Activated CD8-positive, alpha-beta T cell treated with anti-CD3 and anti-CD28 coated beads for 36 hours (primary cell): ENCODE data around the gene PDIA2. TPM values are rescaled to one million over a fixed set of nuclear protein-coding genes. Genes with fewer than 3 reads are reported as not detected.

Experiments
- ATAC-seq: fragments of 200-7000 bp; cut with Tn5 transposase; one replicate; pipeline ENCODE4 v1.10.0; 2021; ENCODE audit warnings: mild to moderate bottlenecking, moderate library complexity
- CTCF ChIA-PET: fragments of 350-600 bp; sonication (Branson Sonifier 250); formaldehyde crosslinking; loops from one replicate; lab custom pipeline; 2021; ENCODE audit warnings: antibody characterized with exemption; lab: Charles Lee
- POLR2A ChIA-PET: fragments of 350-600 bp; sonication (Branson Sonifier 250); formaldehyde crosslinking; loops from one replicate; lab custom pipeline; 2021; ENCODE audit warnings: antibody characterized with exemption; lab: Charles Lee
- DNase-seq: peaks from one replicate; pipeline ENCODE4 v3.0.0-alpha.2; 2020
- H3K27ac Mint-ChIP-seq: one replicate; pipeline ENCODE4 v1.8.0; 2021; ENCODE audit warnings: mild to moderate bottlenecking, mixed read lengths
- H3K27me3 Mint-ChIP-seq: one replicate; pipeline ENCODE4 v1.8.0; 2021; ENCODE audit warnings: mixed read lengths
- H3K36me3 Mint-ChIP-seq: one replicate; pipeline ENCODE4 v1.8.0; 2021; ENCODE audit warnings: low read depth, mixed read lengths
- H3K4me1 Mint-ChIP-seq: one replicate; pipeline ENCODE4 v1.8.0; 2021; ENCODE audit warnings: low read depth, mixed read lengths
- H3K4me3 Mint-ChIP-seq: one replicate; pipeline ENCODE4 v1.8.0; 2021; ENCODE audit warnings: mild to moderate bottlenecking, moderate library complexity, mixed read lengths
- H3K9me3 Mint-ChIP-seq: one replicate; pipeline ENCODE4 v1.8.0; 2021; ENCODE audit warnings: mixed read lengths
- CTCF ChIP-seq: fragments of 200-600 bp; IDR thresholded peaks from one replicate; pipeline ENCODE4 v1.8.0; 2022; ENCODE audit warnings: antibody characterized with exemption, mild to moderate bottlenecking
- intact Hi-C: fragments of 100-400 bp; cut with micrococcal nuclease; formaldehyde crosslinking; loops from one replicate; pipeline ENCODE4 v1.10.0; 2022
- total RNA-seq, 2 experiments: library from RNA; stranded (reverse); gene quantifications; one replicate each; pipeline ENCODE4 v1.2.3, GENCODE V29; 2021

PDIA2 gene
- total RNA-seq, 2 experiments from 2014 or later: not detected

- ChIA-PET POLR2A (no interaction called here), CTCF (interaction anchor here (0.6 to 1.4 kb wide), 5 partner anchors 12 to 225 kb away, joined by 3 to 5 read pairs (median 3); no protein-coding TSS in a partner anchor)
- Mint-ChIP-seq H3K36me3 (peaks cover 10% of the 10 kb centered on the region), H3K4me1 (peaks cover 46% of the 10 kb centered on the region), H3K27me3 (no peaks in the 10 kb centered on the region), H3K27ac (no peak overlapping the region), H3K9me3 (no peaks in the 10 kb centered on the region), H3K4me3 (no peak overlapping the region)
- DNase-seq (no peak), ATAC-seq (no peak)
- intact Hi-C loops: loop anchor here (5.0 kb wide), 1 partner anchor 84 kb away; no protein-coding TSS in a partner anchor
- TF ChIP-seq CTCF: no peak
Observed at GRCh38 chr16:321532-321931, 38.6 kb downstream of the PDIA2 start.

GRCh38 chr16:322476-323143, 39.6 kb downstream of the PDIA2 start:
- TF ChIP-seq CTCF: no peak
- Mint-ChIP-seq H3K9me3 (no peaks in the 10 kb centered on the region), H3K36me3 (peaks cover 10% of the 10 kb centered on the region), H3K27ac (no peak overlapping the region), H3K4me1 (peaks cover 54% of the 10 kb centered on the region), H3K27me3 (no peaks in the 10 kb centered on the region), H3K4me3 (no peak overlapping the region)
- ATAC-seq: no peak
- intact Hi-C loops: loop anchor here (5.0 kb wide), 1 partner anchor 85 kb away; no protein-coding TSS in a partner anchor
- ChIA-PET CTCF (no interaction called here), POLR2A (interaction anchor here (0.5 to 1.1 kb wide), 3 partner anchors 13 to 101 kb away, joined by 3 read pairs; no protein-coding TSS in a partner anchor)
- no peak for DNase-seq

- ChIA-PET POLR2A (interaction anchor here (0.8 to 1.4 kb wide), 2 partner anchors 27 to 70 kb away, joined by 3 to 4 read pairs; no protein-coding TSS in a partner anchor), CTCF (interaction anchor here (0.7 kb wide), 1 partner anchor 228 kb away, joined by 3 read pairs; no protein-coding TSS in a partner anchor)
- H3K36me3 Mint-ChIP-seq: peaks cover 8% of the 10 kb centered on the region
- H3K4me1 Mint-ChIP-seq: peaks cover 52% of the 10 kb centered on the region
- intact Hi-C loops: loop anchor here (5.0 kb wide), 1 partner anchor 87 kb away; no protein-coding TSS in a partner anchor
- no peak overlapping the region for H3K4me3 Mint-ChIP-seq
- no peaks in the 10 kb centered on the region for H3K9me3 Mint-ChIP-seq
- TF ChIP-seq CTCF: no peak
- DNase-seq: no peak
- no peak overlapping the region for H3K27ac Mint-ChIP-seq
- no peaks in the 10 kb centered on the region for H3K27me3 Mint-ChIP-seq
- ATAC-seq: no peak
Observed at GRCh38 chr16:324201-324450, 41.2 kb downstream of the PDIA2 start.

- intact Hi-C loops: loop anchor here (5.0 kb wide), 1 partner anchor 87 kb away; no protein-coding TSS in a partner anchor
- Mint-ChIP-seq H3K36me3 (peaks cover 6% of the 10 kb centered on the region), H3K27me3 (no peaks in the 10 kb centered on the region), H3K4me3 (peak overlapping the region; percentile 61), H3K9me3 (no peaks in the 10 kb centered on the region), H3K27ac (peak overlapping the region; percentile 64), H3K4me1 (peaks cover 48% of the 10 kb centered on the region)
- TF ChIP-seq CTCF: no peak
- ChIA-PET CTCF (interaction anchor here (0.6 to 0.7 kb wide), 2 partner anchors 67 to 228 kb away, joined by 3 read pairs; no protein-coding TSS in a partner anchor), POLR2A (interaction anchor here (0.8 to 1.4 kb wide), 3 partner anchors 13 to 71 kb away, joined by 3 to 4 read pairs (median 3); no protein-coding TSS in a partner anchor)
- DNase-seq (peak; percentile 64), ATAC-seq (peak; percentile 52)
Observed at GRCh38 chr16:324451-325334, 41.7 kb downstream of the PDIA2 start.
